Neural crest cell (in vitro differentiated cells): ENCODE results near the gene DTNB. TPM values are rescaled to one million over a fixed set of nuclear protein-coding genes. Genes with fewer than 3 reads are reported as not detected.
"Not testable (repeated sequence)": the region's sequence is repeated elsewhere in the genome, so short reads cannot be mapped to it uniquely, and the experiment has no call there.

Experiments
- DNase-seq: peaks from one replicate; pipeline ENCODE4 v3.0.0; 2021; ENCODE audit warnings: low read depth, mixed read lengths, low spot score
- H3K27ac Mint-ChIP-seq: one replicate; pipeline ENCODE4 v1.8.0; 2021; ENCODE audit warnings: mild to moderate bottlenecking, mixed read lengths; ENCODE audit not compliant: unreplicated experiment
- H3K27me3 Mint-ChIP-seq: 2 replicates; pipeline ENCODE4 v1.8.0; 2021; ENCODE audit warnings: low read depth, mild to moderate bottlenecking, mixed read lengths
- H3K36me3 Mint-ChIP-seq: 2 replicates; pipeline ENCODE4 v1.8.0; 2021; ENCODE audit warnings: low read depth, mild to moderate bottlenecking, mixed read lengths
- H3K4me1 Mint-ChIP-seq: 2 replicates; pipeline ENCODE4 v1.8.0; 2021; ENCODE audit warnings: mixed read lengths
- H3K4me3 Mint-ChIP-seq: one replicate; pipeline ENCODE4 v1.8.0; 2021; ENCODE audit warnings: mild to moderate bottlenecking, mixed read lengths
- H3K9me3 Mint-ChIP-seq: 2 replicates; pipeline ENCODE4 v1.8.0; 2021; ENCODE audit warnings: mixed read lengths
- total RNA-seq: library from RNA; stranded (reverse); gene quantifications from 2 replicates; pipeline ENCODE4 v1.2.1, GENCODE V29; 2021
- TF ChIP-seq, protein P1 (sequence below): fragments of 200-600 bp; sonication (generic); conservative IDR thresholded peaks from 2 replicates; pipeline ENCODE4 v1.5.0; 2021; ENCODE audit warnings: antibody characterized with exemption, mild to moderate bottlenecking

DTNB gene
- total RNA-seq, 1 donor from 2014 or later = 29.5 TPM

DNA sequence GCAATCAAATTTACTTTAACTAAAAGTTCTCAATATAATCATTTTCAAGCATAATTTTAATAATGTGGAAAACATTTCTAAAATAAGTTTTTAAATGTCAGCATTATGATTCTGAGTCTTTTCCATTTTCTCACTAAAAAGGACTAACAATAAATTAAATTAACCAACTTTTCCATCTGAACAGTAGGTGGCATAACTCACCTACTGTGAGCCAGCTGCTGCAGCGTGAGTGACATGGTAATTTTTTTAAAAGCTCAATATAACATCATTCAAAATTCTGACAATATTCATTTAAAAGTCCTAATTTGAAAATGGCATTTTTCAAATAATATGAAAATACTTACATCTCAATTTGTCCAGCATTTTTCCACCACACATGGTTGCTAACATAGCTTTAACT lies 66.5 kb downstream of the DTNB start:
- H3K27ac Mint-ChIP-seq = no peak overlapping the region
- H3K4me1 Mint-ChIP-seq = peaks cover 4% of the 10 kb centered on the region
- TF ChIP-seq, protein P1, sequence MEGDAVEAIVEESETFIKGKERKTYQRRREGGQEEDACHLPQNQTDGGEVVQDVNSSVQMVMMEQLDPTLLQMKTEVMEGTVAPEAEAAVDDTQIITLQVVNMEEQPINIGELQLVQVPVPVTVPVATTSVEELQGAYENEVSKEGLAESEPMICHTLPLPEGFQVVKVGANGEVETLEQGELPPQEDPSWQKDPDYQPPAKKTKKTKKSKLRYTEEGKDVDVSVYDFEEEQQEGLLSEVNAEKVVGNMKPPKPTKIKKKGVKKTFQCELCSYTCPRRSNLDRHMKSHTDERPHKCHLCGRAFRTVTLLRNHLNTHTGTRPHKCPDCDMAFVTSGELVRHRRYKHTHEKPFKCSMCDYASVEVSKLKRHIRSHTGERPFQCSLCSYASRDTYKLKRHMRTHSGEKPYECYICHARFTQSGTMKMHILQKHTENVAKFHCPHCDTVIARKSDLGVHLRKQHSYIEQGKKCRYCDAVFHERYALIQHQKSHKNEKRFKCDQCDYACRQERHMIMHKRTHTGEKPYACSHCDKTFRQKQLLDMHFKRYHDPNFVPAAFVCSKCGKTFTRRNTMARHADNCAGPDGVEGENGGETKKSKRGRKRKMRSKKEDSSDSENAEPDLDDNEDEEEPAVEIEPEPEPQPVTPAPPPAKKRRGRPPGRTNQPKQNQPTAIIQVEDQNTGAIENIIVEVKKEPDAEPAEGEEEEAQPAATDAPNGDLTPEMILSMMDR = peak; percentile 74
- H3K4me3 Mint-ChIP-seq = no peak overlapping the region
- no peaks in the 10 kb centered on the region for H3K36me3 Mint-ChIP-seq
- H3K9me3 Mint-ChIP-seq = no peaks in the 10 kb centered on the region
- no peak for DNase-seq
- no peaks in the 10 kb centered on the region for H3K27me3 Mint-ChIP-seq

DNA sequence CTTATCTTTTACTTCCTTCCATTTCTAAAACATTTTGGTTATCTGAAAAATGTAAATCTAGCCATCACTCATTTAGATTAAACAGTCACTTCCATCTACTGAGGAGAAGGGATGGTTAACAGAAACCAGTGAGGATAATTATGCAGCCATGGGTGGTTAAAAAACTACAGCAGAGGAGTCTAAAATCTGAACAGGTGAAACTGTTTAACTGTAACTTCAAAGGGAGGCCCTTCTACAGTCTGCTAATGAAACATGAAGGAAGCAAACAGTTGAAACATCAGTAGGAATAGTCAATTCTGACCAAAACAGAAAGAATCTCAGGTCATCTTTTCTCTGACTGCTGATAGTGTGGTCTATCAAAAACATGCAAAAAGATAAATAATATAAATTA lies 71.0 kb downstream of the DTNB start:
- Mint-ChIP-seq H3K4me1 (peaks cover 7% of the 10 kb centered on the region), H3K27me3 (no peaks in the 10 kb centered on the region), H3K9me3 (no peaks in the 10 kb centered on the region), H3K27ac (no peak overlapping the region), H3K4me3 (no peak overlapping the region), H3K36me3 (no peaks in the 10 kb centered on the region)
- no peak for DNase-seq
- TF ChIP-seq, protein P1 = no peak

DNA sequence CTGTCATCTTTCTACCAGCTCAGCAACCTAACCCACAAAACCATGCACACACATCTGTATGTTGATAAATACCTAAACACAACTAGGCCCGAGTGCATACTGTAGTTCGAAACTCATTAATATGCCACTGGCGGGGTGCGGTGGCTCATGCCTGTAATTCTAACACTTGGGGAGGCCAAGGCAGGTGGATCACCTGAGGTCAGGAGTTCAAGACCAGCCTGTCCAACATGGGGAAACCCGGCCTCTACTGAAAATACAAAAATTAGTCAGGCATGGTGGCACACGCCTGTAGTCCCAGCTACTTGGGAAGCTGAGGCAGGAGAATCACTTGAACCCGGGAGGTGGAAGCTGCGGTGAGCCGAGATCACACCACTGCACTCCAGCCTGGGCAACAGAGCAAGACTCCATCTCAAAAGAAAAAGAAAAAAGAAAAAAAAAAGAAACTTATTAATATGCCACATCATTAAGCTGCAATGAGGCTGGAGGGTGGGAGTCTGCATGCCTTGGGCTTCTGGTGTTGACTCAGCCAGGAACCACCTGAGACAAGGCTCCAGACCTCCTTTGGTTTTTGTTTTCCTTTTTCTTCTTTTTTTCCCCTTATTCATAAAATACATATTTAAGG lies 71.6 kb downstream of the DTNB start:
- not testable (repeated sequence) for H3K27me3 Mint-ChIP-seq, H3K36me3 Mint-ChIP-seq, H3K27ac Mint-ChIP-seq, H3K9me3 Mint-ChIP-seq, H3K4me3 Mint-ChIP-seq, H3K4me1 Mint-ChIP-seq, DNase-seq

DNA sequence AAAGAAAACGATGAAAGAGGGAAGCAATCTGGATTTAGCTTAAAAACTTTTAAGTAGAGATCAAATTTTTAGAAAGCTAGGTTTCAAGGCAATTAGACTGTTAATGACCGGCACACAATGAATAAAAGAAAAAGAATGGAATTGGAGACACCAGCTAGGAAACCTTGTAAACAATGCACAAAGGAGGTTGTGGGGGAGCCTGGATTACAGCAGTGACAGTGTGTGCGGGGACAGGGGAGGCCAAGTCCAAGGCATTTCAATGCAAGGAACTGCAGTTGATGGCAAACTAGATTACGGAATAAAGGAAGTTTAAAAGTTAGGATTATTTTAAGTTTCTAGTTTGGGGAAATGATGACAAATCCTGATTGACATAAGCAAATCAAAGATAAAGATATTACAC lies 74.5 kb downstream of the DTNB start:
- no peak for DNase-seq
- no peak overlapping the region for H3K4me3 Mint-ChIP-seq
- TF ChIP-seq, protein P1 = no peak
- peaks cover 7% of the 10 kb centered on the region for H3K4me1 Mint-ChIP-seq
- H3K36me3 Mint-ChIP-seq = no peaks in the 10 kb centered on the region
- no peaks in the 10 kb centered on the region for H3K9me3 Mint-ChIP-seq
- no peaks in the 10 kb centered on the region for H3K27me3 Mint-ChIP-seq
- no peak overlapping the region for H3K27ac Mint-ChIP-seq

DNA sequence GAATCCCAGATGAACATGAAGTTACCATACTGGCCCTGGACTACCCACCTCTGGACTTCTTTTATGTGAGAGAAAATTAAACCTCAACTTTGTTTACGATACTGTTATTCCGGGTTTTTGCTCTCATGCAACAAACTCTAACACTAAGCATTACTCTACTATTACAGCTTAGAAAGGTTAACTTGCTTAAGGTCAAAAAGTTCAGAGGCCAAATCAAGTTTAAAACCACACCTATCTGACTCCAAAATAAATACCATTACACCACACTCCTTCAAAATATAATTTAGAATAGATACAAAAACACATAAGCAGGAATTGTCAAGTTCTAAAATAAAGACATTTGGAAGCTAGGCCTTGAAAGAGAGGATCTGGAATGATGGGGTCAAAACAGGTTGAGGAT lies 75.0 kb downstream of the DTNB start:
- H3K36me3 Mint-ChIP-seq = no peaks in the 10 kb centered on the region
- no peak for DNase-seq
- H3K4me1 Mint-ChIP-seq = peaks cover 7% of the 10 kb centered on the region
- no peaks in the 10 kb centered on the region for H3K27me3 Mint-ChIP-seq
- no peaks in the 10 kb centered on the region for H3K9me3 Mint-ChIP-seq
- H3K4me3 Mint-ChIP-seq = no peak overlapping the region
- H3K27ac Mint-ChIP-seq = no peak overlapping the region
- TF ChIP-seq, protein P1 = no peak

DNA sequence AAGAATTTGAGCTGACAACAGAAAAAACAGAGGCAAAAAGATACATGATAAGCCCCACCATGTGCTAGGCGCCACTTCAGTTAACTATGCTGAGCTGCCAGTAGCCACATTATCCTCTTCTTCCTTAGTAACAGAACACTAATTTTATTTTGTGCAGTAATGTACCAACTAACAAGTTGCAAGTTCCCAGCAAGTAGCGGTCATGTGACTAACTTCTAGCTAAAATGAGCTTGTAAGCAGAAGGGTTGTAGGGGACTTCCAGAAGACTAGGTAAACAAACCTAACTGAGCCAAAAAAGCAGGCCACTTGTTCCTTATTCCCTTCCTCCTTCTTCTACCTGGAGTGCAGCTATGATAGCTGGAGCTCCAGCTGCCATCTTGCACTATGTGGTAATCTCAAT lies 75.5 kb downstream of the DTNB start:
- Mint-ChIP-seq H3K27ac (no peak overlapping the region), H3K4me1 (peaks cover 7% of the 10 kb centered on the region), H3K9me3 (no peaks in the 10 kb centered on the region), H3K36me3 (no peaks in the 10 kb centered on the region), H3K27me3 (no peaks in the 10 kb centered on the region), H3K4me3 (no peak overlapping the region)
- DNase-seq = no peak
- TF ChIP-seq, protein P1 = no peak
